Erythroblast (primary cell): Measurements from ENCODE around the gene ILF2.

Source experiments
- DNase-seq, 2 experiments: peaks; one replicate each; lab custom pipeline; 2025; lab: John Stamatoyannopoulos, UW
- GATA1 ChIP-seq: IDR thresholded peaks from 2 replicates; pipeline ENCODE4 v1.6.1; 2011; ENCODE audit warnings: low read depth, mild to moderate bottlenecking, control low read depth, low read length, moderate library complexity
- POLR2A ChIP-seq: IDR thresholded peaks from 2 replicates; pipeline ENCODE4 v1.6.1; 2011; ENCODE audit warnings: mild to moderate bottlenecking, low read length

ILF2 gene

GRCh38 chr1:153688276-153688675 is 17.5 kb upstream of the ILF2 start:
- TF ChIP-seq GATA1 (no peak), POLR2A (no peak)
- no peak for DNase-seq

- DNase-seq = no peak
- no peak for TF ChIP-seq POLR2A
Observed at GRCh38 chr1:153687346-153688125, 16.7 kb upstream of the ILF2 start.

- no peak for DNase-seq
- no peak for TF ChIP-seq GATA1
- TF ChIP-seq POLR2A = no peak
Observed at GRCh38 chr1:153685544-153686340, 14.9 kb upstream of the ILF2 start.

- TF ChIP-seq GATA1 = no peak
- no peak for TF ChIP-seq POLR2A
- DNase-seq = no peak
Observed at GRCh38 chr1:153684892-153685291, 14.1 kb upstream of the ILF2 start.

- peak in 1 of 2 experiments; percentile 43 for DNase-seq
- no peak for TF ChIP-seq POLR2A
Observed at GRCh38 chr1:153683854-153684253, 13.1 kb upstream of the ILF2 start.

GRCh38 chr1:153682730-153683129 is 11.9 kb upstream of the ILF2 start:
- DNase-seq = no peak
- no peak for TF ChIP-seq GATA1
- no peak for TF ChIP-seq POLR2A

- DNase-seq = no peak
- TF ChIP-seq GATA1 = no peak
- TF ChIP-seq POLR2A = no peak
Observed at GRCh38 chr1:153680120-153680403, 9.3 kb upstream of the ILF2 start.

GRCh38 chr1:153679337-153680119 is 8.7 kb upstream of the ILF2 start:
- TF ChIP-seq GATA1 (no peak), POLR2A (no peak)
- peak; percentile 51 to 61 for DNase-seq

- DNase-seq = peak; percentile 43 to 52
- no peak for TF ChIP-seq GATA1
- TF ChIP-seq POLR2A = no peak
Observed at GRCh38 chr1:153678519-153679336, 7.9 kb upstream of the ILF2 start, which contains the start of gene NPR1. TSS of gene NPR1 (plus strand) at chr1:153678688. CDS start at chr1:153679109, 421 bp downstream.

GRCh38 chr1:153677718-153678518 is 7.1 kb upstream of the ILF2 start:
- DNase-seq = peak; percentile 56 to 72
- TF ChIP-seq POLR2A = no peak
- TF ChIP-seq GATA1 = no peak

- peak in 1 of 2 experiments; percentile 19 for DNase-seq
- no peak for TF ChIP-seq POLR2A
- TF ChIP-seq GATA1 = no peak
Observed at GRCh38 chr1:153673511-153673910, 2.7 kb upstream of the ILF2 start.

- peak; percentile 78 to 85 for DNase-seq
Observed at GRCh38 chr1:153671628-153672353, 998 bp upstream of the ILF2 start.
